RWPE1 (cell line): Measurements from ENCODE around the gene MINDY1.

ENCODE experiments used
- CTCF ChIA-PET: fragments of 350-600 bp; sonication (Branson Sonifier 250); formaldehyde crosslinking; extraction: SDS; loops from one replicate; lab custom pipeline; 2021; lab: Yijun Ruan, JAX
- POLR2A ChIA-PET: fragments of 400-600 bp; formaldehyde crosslinking; extraction: SDS; loops from one replicate; lab custom pipeline; 2020; ENCODE audit warnings: antibody characterized with exemption; ENCODE audit not compliant: low non-redundant PET; lab: Yijun Ruan, JAX
- DNase-seq: peaks from one replicate; pipeline ENCODE4 v3.0.0; 2012; ENCODE audit warnings: low spot score
- H3K27ac ChIP-seq: fragments of 450-650 bp; 2 replicates; pipeline ENCODE4 v1.5.1; 2017
- CTCF ChIP-seq: fragments of 450-650 bp; conservative IDR thresholded peaks from 2 replicates; pipeline ENCODE4 v1.5.1; 2017; ENCODE audit warnings: low read depth, mild to moderate bottlenecking

The MINDY1 gene

GRCh38 chr1:150995896-150996295 is 10.8 kb downstream of the MINDY1 start:
- no peak overlapping the region for H3K27ac ChIP-seq
- POLR2A ChIA-PET, result interaction anchor here (0.7 to 1.2 kb wide), 2 partner anchors 11 to 458 kb away, joined by 3 to 6 read pairs; partner anchors contain the start of gene MINDY1
- peak; percentile 81 for TF ChIP-seq CTCF
- DNase-seq, result no peak
- CTCF ChIA-PET, result interaction anchor here (0.6 to 3.8 kb wide), 20 partner anchors 10 to 1762 kb away, joined by 3 to 23 read pairs (median 4); partner anchors contain the start of genes ANXA9, C1orf56, KPRP and MINDY1

GRCh38 chr1:150995460-150995859 is 11.2 kb downstream of the MINDY1 start:
- TF ChIP-seq CTCF, result no peak
- POLR2A ChIA-PET, result interaction anchor here (0.7 to 1.2 kb wide), 2 partner anchors 11 to 458 kb away, joined by 3 to 6 read pairs; partner anchors contain the start of gene MINDY1
- H3K27ac ChIP-seq, result 0 out of 2 replicates have a peak overlapping the region, but pooled peaks have one; percentile 1
- CTCF ChIA-PET, result interaction anchor here (0.6 to 3.8 kb wide), 14 partner anchors 10 to 1762 kb away, joined by 3 to 23 read pairs (median 4); partner anchors contain the start of genes ANXA9, KPRP and MINDY1
- no peak for DNase-seq

GRCh38 chr1:150994248-150994647 is 12.5 kb downstream of the MINDY1 start:
- no peak for DNase-seq
- no peak overlapping the region for H3K27ac ChIP-seq
- POLR2A ChIA-PET, result no interaction called here
- CTCF ChIA-PET, result interaction anchor here (0.5 to 1.4 kb wide), 3 partner anchors 15 to 221 kb away, joined by 3 to 5 read pairs (median 4); no protein-coding TSS in a partner anchor
- no peak for TF ChIP-seq CTCF

DNA sequence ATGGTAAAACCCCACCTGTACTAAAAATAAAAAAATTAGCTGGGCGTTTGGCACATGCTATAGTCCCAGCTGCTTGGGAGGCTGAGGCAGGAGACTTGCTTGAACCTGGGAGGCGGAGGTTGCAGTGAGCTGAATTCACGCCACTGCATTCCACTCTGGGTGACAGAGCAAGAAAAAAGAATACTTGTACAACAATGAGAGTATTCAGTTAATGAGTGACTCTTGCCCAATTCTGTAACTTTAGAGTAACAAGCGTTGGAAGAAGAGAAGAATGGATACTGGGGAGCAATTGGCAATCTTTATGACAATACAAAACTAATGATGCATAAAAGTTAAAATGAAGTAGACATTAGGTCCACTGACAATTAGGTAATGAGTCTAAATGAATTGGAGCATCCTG is 14.1 kb downstream of the MINDY1 start:
- DNase-seq, result no peak
- CTCF ChIA-PET, result no interaction called here
- no peak overlapping the region for H3K27ac ChIP-seq
- POLR2A ChIA-PET, result no interaction called here
- no peak for TF ChIP-seq CTCF

DNA sequence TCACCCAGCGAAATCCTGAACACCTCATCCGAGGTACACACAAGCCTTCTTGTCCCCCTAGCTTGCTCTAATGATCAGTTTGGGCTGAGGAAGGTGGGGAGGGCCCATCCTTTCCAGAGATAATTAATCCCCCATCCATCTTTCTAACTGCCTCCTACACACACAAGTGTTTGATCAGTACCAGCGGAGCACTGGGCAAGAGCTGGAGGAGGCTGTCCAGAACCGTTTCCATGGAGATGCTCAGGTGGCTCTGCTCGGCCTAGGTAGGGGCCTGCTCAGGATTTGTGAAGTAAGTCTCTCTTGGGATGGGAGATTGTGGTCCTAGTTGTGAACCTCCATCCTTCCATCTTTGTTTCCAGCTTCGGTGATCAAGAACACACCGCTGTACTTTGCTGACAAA is 18.8 kb downstream of the MINDY1 start:
- H3K27ac ChIP-seq, result no peak overlapping the region
- no peak for TF ChIP-seq CTCF
- DNase-seq, result no peak
- POLR2A ChIA-PET, result no interaction called here
- CTCF ChIA-PET, result no interaction called here

- DNase-seq, result no peak
- ChIA-PET POLR2A (no interaction called here), CTCF (interaction anchor here (0.6 to 2.4 kb wide), 4 partner anchors 10 to 230 kb away, joined by 3 to 8 read pairs (median 3); partner anchors contain the start of gene MINDY1)
- H3K27ac ChIP-seq, result no peak overlapping the region
- no peak for TF ChIP-seq CTCF
These were observed 21.4 kb downstream of the MINDY1 start for GRCh38 chr1:150985179-150985825.
